GM12801 (cell line): ENCODE measurements around the gene CHST1.

Experiments
- CTCF ChIP-seq: IDR thresholded peaks from one replicate; pipeline ENCODE4 v1.5.1; 2011; ENCODE audit warnings: control low read depth; ENCODE audit not compliant: insufficient read length; ENCODE audit errors: extremely low read depth

CHST1 gene

GRCh38 chr11:45698777-45699497 lies 33.5 kb upstream of the CHST1 start:
- TF ChIP-seq CTCF: no peak

GRCh38 chr11:45692808-45693453 lies 27.5 kb upstream of the CHST1 start:
- no peak for TF ChIP-seq CTCF

DNA sequence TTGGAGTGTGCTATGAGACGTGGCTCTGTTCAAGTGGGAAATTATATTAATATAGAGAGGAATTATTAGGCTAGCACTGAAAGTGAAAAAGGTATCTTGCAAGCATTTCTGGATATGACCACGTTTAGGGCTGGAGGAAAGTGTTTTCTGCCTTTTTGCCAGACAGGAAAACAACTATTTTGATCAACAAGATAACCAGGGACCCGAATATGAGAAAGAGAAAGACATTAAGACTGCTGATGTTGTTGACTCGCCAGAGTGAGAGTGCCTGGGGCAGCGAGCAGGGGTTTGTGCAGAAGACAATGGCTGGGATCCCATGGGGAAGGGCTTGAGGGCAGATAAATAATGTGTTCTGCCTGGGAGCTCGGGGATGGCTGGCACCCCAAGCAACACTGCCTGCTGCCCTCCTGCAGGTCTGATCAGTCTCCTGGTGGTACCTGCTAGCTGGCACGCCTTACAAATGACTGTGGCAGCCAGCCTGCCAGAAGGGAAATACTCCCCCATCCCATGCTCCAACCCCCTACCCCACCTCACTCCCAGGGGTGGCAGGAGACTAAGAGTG lies 23.1 kb upstream of the CHST1 start:
- no peak for TF ChIP-seq CTCF

- TF ChIP-seq CTCF: no peak
Measured at GRCh38 chr11:45687836-45688235, 22.4 kb upstream of the CHST1 start.

DNA sequence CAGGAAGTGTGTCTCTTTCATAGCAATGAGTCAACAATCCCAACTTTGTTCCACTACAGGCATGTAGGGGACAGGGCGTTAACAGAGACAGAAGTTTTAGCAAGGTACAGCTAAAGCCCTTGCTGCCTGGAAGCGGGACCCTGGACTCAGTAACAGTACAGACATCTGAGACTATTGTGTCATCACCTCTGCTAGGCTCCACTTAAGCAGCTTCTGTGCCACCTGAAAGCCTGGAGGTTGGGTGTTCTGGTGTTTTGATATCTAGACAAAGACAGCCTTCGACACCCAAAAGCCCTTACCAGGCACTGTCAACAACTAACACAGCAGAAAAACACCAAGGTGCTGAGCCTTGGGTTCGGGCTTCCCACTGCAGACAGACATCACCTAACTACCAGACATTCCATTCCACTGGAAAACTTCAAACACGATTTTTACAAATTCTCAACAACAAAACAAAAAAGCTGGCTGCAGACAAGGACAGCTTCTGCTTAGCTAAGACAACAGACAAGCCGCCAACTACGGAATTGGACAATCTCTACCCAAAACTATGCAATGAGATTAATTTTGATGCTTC lies 20.6 kb upstream of the CHST1 start:
- no peak for TF ChIP-seq CTCF

DNA sequence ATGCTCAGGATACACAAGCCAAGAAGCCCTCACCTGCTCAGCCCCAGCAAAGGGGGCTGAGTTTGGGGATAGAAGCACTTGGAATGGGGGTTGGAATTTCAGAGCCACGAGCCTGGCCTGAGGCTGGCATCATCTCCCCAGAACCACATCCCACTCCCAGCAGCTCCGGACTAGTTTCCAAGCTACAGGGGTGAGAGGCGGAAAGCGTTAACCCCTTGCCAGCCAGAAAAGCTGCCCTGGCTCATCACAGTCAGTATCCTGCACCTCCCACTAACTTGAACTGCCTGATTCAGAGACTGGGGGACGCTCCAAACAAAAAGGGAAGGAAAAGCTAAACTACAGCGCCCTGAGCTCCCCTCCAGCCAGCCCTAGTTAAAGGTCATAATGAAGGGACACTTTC lies 19.0 kb upstream of the CHST1 start:
- TF ChIP-seq CTCF: no peak

DNA sequence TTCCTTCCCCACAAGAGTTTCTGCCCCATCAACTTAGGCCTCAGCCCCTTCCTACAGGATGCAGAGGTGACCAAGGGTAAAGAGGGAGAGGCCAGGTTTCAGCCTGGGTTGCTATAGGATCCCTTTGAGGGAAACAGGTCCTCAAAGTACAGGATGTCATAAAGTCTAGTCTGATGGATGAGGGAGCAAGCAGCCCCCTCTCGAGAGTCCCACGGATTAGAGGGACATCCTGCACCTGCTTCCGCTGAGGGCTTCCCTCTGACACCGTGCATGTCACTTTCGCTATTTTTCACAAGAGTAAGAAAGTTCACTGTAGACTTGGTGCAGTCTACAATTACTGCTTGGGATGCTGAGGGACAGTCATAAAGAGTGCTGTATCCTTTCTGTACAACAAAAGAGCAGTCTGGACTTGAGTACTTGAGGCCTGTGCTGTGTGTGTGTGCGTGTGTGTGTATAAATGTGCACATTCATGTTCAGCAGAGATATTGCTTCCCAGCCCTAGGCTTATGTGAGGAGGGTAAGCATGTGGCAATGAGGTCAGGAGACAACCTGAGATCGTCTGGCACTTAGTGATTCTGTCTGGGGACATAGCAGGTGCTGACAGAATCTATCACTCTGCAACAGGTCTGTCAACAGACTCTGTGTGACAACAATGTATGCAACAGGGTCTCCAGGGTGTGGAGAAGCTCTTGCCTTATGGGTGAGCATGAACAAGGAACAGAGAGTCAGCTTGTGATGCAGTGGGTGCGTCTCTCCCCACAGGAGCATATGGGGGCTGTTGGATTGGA lies 18.0 kb upstream of the CHST1 start:
- no peak for TF ChIP-seq CTCF
